Measurements from ENCODE around the gene CDK14.

- TF ChIP-seq ZBTB7A (IDR thresholded peaks at IDR 0.05; ENCODE audit: low read depth), result no peak
- TF ChIP-seq CEBPB (IDR thresholded peaks at IDR 0.05), result no peak
- no peak for TF ChIP-seq EP300 (IDR thresholded peaks at IDR 0.05; ENCODE audit: borderline replicate concordance)
- no peak for TF ChIP-seq FOXM1 (IDR thresholded peaks at IDR 0.05; ENCODE audit: borderline replicate concordance, low read depth)
- no peak for TF ChIP-seq EGR1 (IDR thresholded peaks at IDR 0.05)
- no peak for TF ChIP-seq CREB1 (IDR thresholded peaks at IDR 0.05; ENCODE audit: low read depth)
- no peak for TF ChIP-seq MAX (IDR thresholded peaks at IDR 0.05)
- no peak for TF ChIP-seq REST (IDR thresholded peaks at IDR 0.05; ENCODE audit: low read depth)
- TF ChIP-seq RAD21 (IDR thresholded peaks at IDR 0.05; ENCODE audit: low read depth), result no peak
Observed at GRCh38 chr7:91112902-91113341, 516.8 kb downstream of the CDK14 start.
